ENCODE data around the gene CXADR.

DNA sequence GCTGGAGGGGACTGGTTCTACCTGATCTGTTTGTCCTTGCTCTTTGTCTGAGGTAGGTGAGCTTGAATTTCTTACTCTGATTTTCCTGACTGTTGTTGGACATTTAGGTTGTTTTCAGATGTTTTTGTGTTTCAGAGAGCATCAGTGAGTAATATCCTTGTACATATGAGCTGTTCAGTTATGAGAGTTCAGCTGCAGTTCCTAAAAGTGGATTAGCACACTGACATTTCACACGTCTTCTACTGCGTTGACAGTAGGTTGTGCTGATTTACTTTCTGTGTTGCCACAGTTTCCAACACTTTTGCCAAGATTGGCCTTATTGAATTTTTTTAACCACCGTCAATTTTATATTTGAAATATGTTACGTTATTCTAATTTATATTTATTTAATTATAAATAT is 27.7 kb downstream of the CXADR start:
- TF ChIP-seq POLR2A (IDR thresholded peaks at IDR 0.05) = no peak
- TF ChIP-seq, protein P1, sequence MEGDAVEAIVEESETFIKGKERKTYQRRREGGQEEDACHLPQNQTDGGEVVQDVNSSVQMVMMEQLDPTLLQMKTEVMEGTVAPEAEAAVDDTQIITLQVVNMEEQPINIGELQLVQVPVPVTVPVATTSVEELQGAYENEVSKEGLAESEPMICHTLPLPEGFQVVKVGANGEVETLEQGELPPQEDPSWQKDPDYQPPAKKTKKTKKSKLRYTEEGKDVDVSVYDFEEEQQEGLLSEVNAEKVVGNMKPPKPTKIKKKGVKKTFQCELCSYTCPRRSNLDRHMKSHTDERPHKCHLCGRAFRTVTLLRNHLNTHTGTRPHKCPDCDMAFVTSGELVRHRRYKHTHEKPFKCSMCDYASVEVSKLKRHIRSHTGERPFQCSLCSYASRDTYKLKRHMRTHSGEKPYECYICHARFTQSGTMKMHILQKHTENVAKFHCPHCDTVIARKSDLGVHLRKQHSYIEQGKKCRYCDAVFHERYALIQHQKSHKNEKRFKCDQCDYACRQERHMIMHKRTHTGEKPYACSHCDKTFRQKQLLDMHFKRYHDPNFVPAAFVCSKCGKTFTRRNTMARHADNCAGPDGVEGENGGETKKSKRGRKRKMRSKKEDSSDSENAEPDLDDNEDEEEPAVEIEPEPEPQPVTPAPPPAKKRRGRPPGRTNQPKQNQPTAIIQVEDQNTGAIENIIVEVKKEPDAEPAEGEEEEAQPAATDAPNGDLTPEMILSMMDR (IDR thresholded peaks at IDR 0.05) = no peak
- no peak for TF ChIP-seq POLR2AphosphoS5 (IDR thresholded peaks at IDR 0.05)
